H9 (cell line): Measurements from ENCODE around the gene CCDC192. TPM values are rescaled to one million over a fixed set of nuclear protein-coding genes. Genes with fewer than 3 reads are reported as not detected.

Experiments
- DNase-seq: peaks from one replicate; pipeline ENCODE4 v3.0.0-alpha.2; 2017
- H2AFZ ChIP-seq: one replicate; pipeline ENCODE4 v1.6.1; 2013; ENCODE audit warnings: mild to moderate bottlenecking, low read length, control low read depth, moderate library complexity
- H2AK5ac ChIP-seq: 2 replicates; pipeline ENCODE4 v1.6.1; 2013; ENCODE audit warnings: low read length, control low read depth, mixed read lengths; ENCODE audit not compliant: insufficient read length
- H2BK120ac ChIP-seq: one replicate; pipeline ENCODE4 v1.6.1; 2013; ENCODE audit warnings: low read depth, mild to moderate bottlenecking, low read length, control low read depth, inconsistent platforms; ENCODE audit not compliant: poor library complexity, severe bottlenecking
- H2BK12ac ChIP-seq: 2 replicates; pipeline ENCODE4 v1.6.1; 2013; ENCODE audit warnings: low read length, control low read depth, mixed read lengths, low read depth; ENCODE audit not compliant: insufficient read length
- H2BK15ac ChIP-seq: 2 replicates; pipeline ENCODE4 v1.6.1; 2013; ENCODE audit warnings: low read depth, low read length, control low read depth
- H2BK20ac ChIP-seq: one replicate; pipeline ENCODE4 v1.6.1; 2013; ENCODE audit warnings: low read depth, mild to moderate bottlenecking, low read length, control low read depth, inconsistent platforms; ENCODE audit not compliant: poor library complexity, severe bottlenecking
- H2BK5ac ChIP-seq: 2 replicates; pipeline ENCODE4 v1.6.1; 2013; ENCODE audit warnings: low read length, control low read depth, mixed read lengths; ENCODE audit not compliant: insufficient read length
- H3K14ac ChIP-seq: 2 replicates; pipeline ENCODE4 v1.6.1; 2013; ENCODE audit warnings: low read length, control low read depth; ENCODE audit not compliant: insufficient read depth
- H3K18ac ChIP-seq: 2 replicates; pipeline ENCODE4 v1.6.1; 2013; ENCODE audit warnings: low read depth, mild to moderate bottlenecking, mixed read lengths, low read length, control low read depth; ENCODE audit not compliant: insufficient read length
- H3K23ac ChIP-seq: 2 replicates; pipeline ENCODE4 v1.6.1; 2013; ENCODE audit warnings: low read length, control low read depth, mixed read lengths, low read depth; ENCODE audit not compliant: insufficient read length
- H3K23me2 ChIP-seq: 2 replicates; pipeline ENCODE4 v1.6.1; 2013; ENCODE audit warnings: low read depth, mild to moderate bottlenecking, mixed read lengths, low read length, control low read depth; ENCODE audit not compliant: insufficient read length, poor library complexity, severe bottlenecking
- H3K27ac ChIP-seq: 2 replicates; pipeline ENCODE4 v1.5.1; 2013; ENCODE audit warnings: low read length, control low read depth, mixed read lengths, low read depth; ENCODE audit not compliant: insufficient read length
- H3K27me3 ChIP-seq: 2 replicates; pipeline ENCODE4 v1.6.1; 2013; ENCODE audit warnings: low read length, control low read depth, inconsistent platforms; ENCODE audit not compliant: insufficient read depth
- H3K4ac ChIP-seq: 2 replicates; pipeline ENCODE4 v1.6.1; 2013; ENCODE audit warnings: low read depth, mild to moderate bottlenecking, control low read depth, inconsistent platforms, low read length, moderate library complexity
- H3K4me1 ChIP-seq: 2 replicates; pipeline ENCODE4 v1.6.1; 2013; ENCODE audit warnings: low read length, control low read depth, inconsistent platforms; ENCODE audit not compliant: insufficient read depth
- H3K4me2 ChIP-seq: 2 replicates; pipeline ENCODE4 v1.6.1; 2013; ENCODE audit warnings: low read length, control low read depth, mixed read lengths; ENCODE audit not compliant: insufficient read length, insufficient read depth
- H3K56ac ChIP-seq: 2 replicates; pipeline ENCODE4 v1.6.1; 2013; ENCODE audit warnings: low read depth, mild to moderate bottlenecking, mixed read lengths, low read length, control low read depth; ENCODE audit not compliant: insufficient read length
- H3K79me1 ChIP-seq: 2 replicates; pipeline ENCODE4 v1.6.1; 2013; ENCODE audit warnings: low read depth, mild to moderate bottlenecking, moderate library complexity, low read length, control low read depth, inconsistent platforms; ENCODE audit not compliant: insufficient read depth, poor library complexity, severe bottlenecking
- H3K79me2 ChIP-seq: 2 replicates; pipeline ENCODE4 v1.6.1; 2013; ENCODE audit warnings: low read length, control low read depth, inconsistent platforms; ENCODE audit not compliant: insufficient read depth
- H3K9ac ChIP-seq: 2 replicates; pipeline ENCODE4 v1.6.1; 2013; ENCODE audit warnings: low read length, control low read depth, mixed read lengths; ENCODE audit not compliant: insufficient read length; ENCODE audit errors: extremely low read depth
- H3K9me3 ChIP-seq: one replicate; pipeline ENCODE4 v1.6.1; 2013; ENCODE audit warnings: low read depth, low read length, inconsistent platforms; ENCODE audit not compliant: control insufficient read depth
- H3T11ph ChIP-seq: one replicate; pipeline ENCODE4 v1.6.1; 2013; ENCODE audit warnings: mild to moderate bottlenecking, low read length, control low read depth, inconsistent platforms
- H4K20me1 ChIP-seq: one replicate; pipeline ENCODE4 v1.6.1; 2013; ENCODE audit not compliant: control insufficient read depth, insufficient read length, insufficient read depth
- H4K5ac ChIP-seq: 2 replicates; pipeline ENCODE4 v1.6.1; 2013; ENCODE audit warnings: low read depth, mild to moderate bottlenecking, mixed read lengths, low read length, control low read depth; ENCODE audit not compliant: insufficient read length
- H4K8ac ChIP-seq: replicated peaks from 2 replicates; pipeline ENCODE4 v1.6.1; 2013; ENCODE audit warnings: low read length, control low read depth, mixed read lengths, low read depth; ENCODE audit not compliant: insufficient read length
- H4K91ac ChIP-seq: 2 replicates; pipeline ENCODE4 v1.6.1; 2013; ENCODE audit warnings: low read depth, mild to moderate bottlenecking, moderate library complexity, mixed read lengths, low read length, control low read depth; ENCODE audit not compliant: insufficient read length
- H3K27ac Mint-ChIP-seq, 3 experiments: 2 replicates in 2 of 3; 3 replicates in 1 of 3; pipeline ENCODE4 v1.8.0; 2020 to 2021; ENCODE audit warnings: mixed read lengths in 3 of 3, mild to moderate bottlenecking in 1 of 3, moderate library complexity in 1 of 3
- H3K27me3 Mint-ChIP-seq: 2 replicates; pipeline ENCODE4 v1.8.0; 2021; ENCODE audit warnings: low read depth, mild to moderate bottlenecking, moderate library complexity, mixed read lengths
- H3K36me3 Mint-ChIP-seq, 3 experiments: 2 replicates in 2 of 3; 3 replicates in 1 of 3; pipeline ENCODE4 v1.8.0; 2020 to 2021; ENCODE audit warnings: low read depth in 3 of 3, mixed read lengths in 3 of 3; ENCODE audit not compliant: insufficient read depth in 1 of 3
- H3K4me1 Mint-ChIP-seq, 2 experiments: 2 replicates each; pipeline ENCODE4 v1.8.0; 2020; ENCODE audit warnings: mixed read lengths in 2 of 2
- H3K4me3 Mint-ChIP-seq, 2 experiments: 2 replicates in 1 of 2; 3 replicates in 1 of 2; pipeline ENCODE4 v1.8.0; 2020 to 2021; ENCODE audit warnings: mild to moderate bottlenecking in 2 of 2, mixed read lengths in 2 of 2, moderate library complexity in 1 of 2
- H3K9me3 Mint-ChIP-seq, 2 experiments: 2 replicates in 1 of 2; 3 replicates in 1 of 2; pipeline ENCODE4 v1.8.0; 2020; ENCODE audit warnings: mild to moderate bottlenecking in 2 of 2, mixed read lengths in 2 of 2, moderate library complexity in 1 of 2
- WGBS: extraction: QIAGEN DNeasy Blood & Tissue Kit; methylation state at CpG from one replicate; pipeline ENCODE4 v1.1.7; 2013; ENCODE audit warnings: missing lambda C conversion rate, low lambda C conversion rate, mixed read lengths; ENCODE audit not compliant: insufficient read length; ENCODE audit errors: extremely low coverage; 5-methylcytosine and 5-hydroxymethylcytosine counted together
- total RNA-seq: library from RNA; stranded (reverse); gene quantifications from 2 replicates; pipeline ENCODE4 v1.2.1, GENCODE V29; 2021
- TF ChIP-seq, protein P1 (sequence below): fragments of 200-600 bp; sonication (generic); conservative IDR thresholded peaks from 3 replicates; pipeline ENCODE4 v1.8.0; 2021; ENCODE audit warnings: antibody characterized with exemption, mild to moderate bottlenecking

The CCDC192 gene
- total RNA-seq, 1 experiment from 2014 or later, result not detected

DNA sequence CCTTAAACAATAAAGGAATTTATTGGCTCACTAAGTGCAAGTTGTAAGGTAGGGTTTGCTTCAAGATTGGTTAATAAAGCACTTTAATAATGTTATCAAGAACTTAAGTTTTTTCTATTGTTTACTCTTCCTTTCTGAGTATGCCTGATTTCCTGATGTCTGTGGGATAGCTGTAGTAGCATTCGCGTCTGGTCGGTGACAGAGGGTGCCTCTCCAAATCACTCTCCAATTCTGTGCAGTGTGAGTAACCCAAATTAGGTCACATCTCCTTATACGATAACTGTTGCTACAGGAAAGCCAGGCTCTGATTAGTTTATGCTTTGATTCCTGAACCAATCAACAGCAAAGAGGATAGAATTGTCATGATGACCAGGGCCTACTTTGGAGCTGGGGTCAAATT, 90.7 kb downstream of the CCDC192 start:
- no peak for DNase-seq
- H3K23ac ChIP-seq, result no peak overlapping the region
- H3K79me1 ChIP-seq, result no peaks in the 10 kb centered on the region
- H3K4me2 ChIP-seq, result no peak overlapping the region
- H3K27ac ChIP-seq, result no peak overlapping the region
- no peak overlapping the region for H2BK120ac ChIP-seq
- H3K79me2 ChIP-seq, result no peaks in the 10 kb centered on the region
- H3K27me3 ChIP-seq, result no peaks in the 10 kb centered on the region
- H3K23me2 ChIP-seq, result no peaks in the 10 kb centered on the region
- Mint-ChIP-seq H3K36me3 (no peaks in the 10 kb centered on the region; a peak in 2 of 7 replicates), H3K9me3 (peaks cover 2 to 3% of the 10 kb centered on the region in 2 experiments; a peak in 2 of 5 replicates), H3K27ac (no peak overlapping the region; a peak in 1 of 7 replicates), H3K27me3 (no peaks in the 10 kb centered on the region; the same call in 1 of the 2 replicates), H3K4me3 (no peak overlapping the region), H3K4me1 (peaks cover 6 to 8% of the 10 kb centered on the region in 2 experiments)
- no peak overlapping the region for H3K56ac ChIP-seq
- no peak overlapping the region for H2BK20ac ChIP-seq
- H4K20me1 ChIP-seq, result no peaks in the 10 kb centered on the region
- H3K14ac ChIP-seq, result no peak overlapping the region
- no peak overlapping the region for H3K9ac ChIP-seq
- H3K4ac ChIP-seq, result no peak overlapping the region
- no peak overlapping the region for H4K5ac ChIP-seq
- H3K4me1 ChIP-seq, result no peaks in the 10 kb centered on the region
- H2AFZ ChIP-seq, result no peak overlapping the region
- H4K8ac ChIP-seq, result no peak overlapping the region
- TF ChIP-seq, protein P1, sequence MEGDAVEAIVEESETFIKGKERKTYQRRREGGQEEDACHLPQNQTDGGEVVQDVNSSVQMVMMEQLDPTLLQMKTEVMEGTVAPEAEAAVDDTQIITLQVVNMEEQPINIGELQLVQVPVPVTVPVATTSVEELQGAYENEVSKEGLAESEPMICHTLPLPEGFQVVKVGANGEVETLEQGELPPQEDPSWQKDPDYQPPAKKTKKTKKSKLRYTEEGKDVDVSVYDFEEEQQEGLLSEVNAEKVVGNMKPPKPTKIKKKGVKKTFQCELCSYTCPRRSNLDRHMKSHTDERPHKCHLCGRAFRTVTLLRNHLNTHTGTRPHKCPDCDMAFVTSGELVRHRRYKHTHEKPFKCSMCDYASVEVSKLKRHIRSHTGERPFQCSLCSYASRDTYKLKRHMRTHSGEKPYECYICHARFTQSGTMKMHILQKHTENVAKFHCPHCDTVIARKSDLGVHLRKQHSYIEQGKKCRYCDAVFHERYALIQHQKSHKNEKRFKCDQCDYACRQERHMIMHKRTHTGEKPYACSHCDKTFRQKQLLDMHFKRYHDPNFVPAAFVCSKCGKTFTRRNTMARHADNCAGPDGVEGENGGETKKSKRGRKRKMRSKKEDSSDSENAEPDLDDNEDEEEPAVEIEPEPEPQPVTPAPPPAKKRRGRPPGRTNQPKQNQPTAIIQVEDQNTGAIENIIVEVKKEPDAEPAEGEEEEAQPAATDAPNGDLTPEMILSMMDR, result no peak
- H2BK12ac ChIP-seq, result no peak overlapping the region
- no peaks in the 10 kb centered on the region for H3K9me3 ChIP-seq
- H3K18ac ChIP-seq, result no peak overlapping the region
- H2BK5ac ChIP-seq, result no peak overlapping the region
- H2BK15ac ChIP-seq, result no peak overlapping the region
- no peak overlapping the region for H4K91ac ChIP-seq
- no CpG with 5 or more reads among the region's 4 CpGs for WGBS
- H3T11ph ChIP-seq, result no peak overlapping the region
- no peak overlapping the region for H2AK5ac ChIP-seq
